Endothelial cell of umbilical vein (primary cell): ENCODE measurements around the gene ARHGEF10L. TPM values are rescaled to one million over a fixed set of nuclear protein-coding genes. Genes with fewer than 3 reads are reported as not detected.

Source experiments
- BruUV-seq: library from RNA; stranded (reverse); fragments of 400-500 nt; replicated peaks from 2 replicates; lab custom pipeline; 2021; lab: Mats Ljungman, UMichigan
- CTCF ChIA-PET: fragments of 300-600, 350-600 bp; sonication (Branson Sonifier 250); formaldehyde crosslinking; loops from one replicate; lab custom pipeline; 2021; ENCODE audit warnings: antibody characterized with exemption, inconsistent platforms; lab: Charles Lee
- POLR2A ChIA-PET: fragments of 300-600, 350-600 bp; sonication (Branson Sonifier 250); formaldehyde crosslinking; loops from one replicate; lab custom pipeline; 2021; ENCODE audit warnings: antibody characterized with exemption, inconsistent platforms; lab: Charles Lee
- DNase-seq: peaks from one replicate; pipeline ENCODE4 v3.0.0-alpha.2; 2011; ENCODE audit warnings: low read depth, low spot score
- FAIRE-seq: peaks from 2 replicates; lab custom pipeline; 2011; peaks lifted over from hg19 to GRCh38; lab: Jason Lieb, UNC
- H2AFZ ChIP-seq: 2 replicates; pipeline ENCODE4 v1.6.0; 2012; ENCODE audit warnings: low read depth, low read length, control low read depth, inconsistent platforms
- H3K27ac ChIP-seq: 2 replicates; pipeline ENCODE4 v1.5.1; 2011; ENCODE audit warnings: low read depth, mild to moderate bottlenecking, control low read depth, low read length, moderate library complexity; ENCODE audit not compliant: insufficient read depth
- H3K27me3 ChIP-seq, 2 experiments: 2 replicates each; pipeline versions ENCODE4 v1.6.0 to v1.6.1; 2011; ENCODE audit warnings: low read length in 2 of 2, mixed read lengths in 1 of 2; ENCODE audit not compliant: control insufficient read depth in 2 of 2, insufficient read depth in 2 of 2
- H3K36me3 ChIP-seq, 2 experiments: 2 replicates in 1 of 2; 3 replicates in 1 of 2; pipeline ENCODE4 v1.5.1; 2011; ENCODE audit warnings: low read length in 2 of 2, mild to moderate bottlenecking in 1 of 2, moderate library complexity in 1 of 2; ENCODE audit not compliant: control insufficient read depth in 2 of 2, insufficient read depth in 2 of 2; ENCODE audit errors: extremely low read depth in 1 of 2
- H3K4me1 ChIP-seq: 3 replicates; pipeline ENCODE4 v1.5.1; 2011; ENCODE audit warnings: mild to moderate bottlenecking, low read length; ENCODE audit not compliant: control insufficient read depth, insufficient read depth; ENCODE audit errors: extremely low read depth
- H3K4me2 ChIP-seq: 2 replicates; pipeline ENCODE4 v1.6.1; 2011; ENCODE audit warnings: low read length, control low read depth, mixed read lengths; ENCODE audit not compliant: insufficient read depth
- H3K4me3 ChIP-seq, 3 experiments: fragments of 200-600 bp in 1 of 3; sonication (generic), shearing (Covaris generic) in 1 of 3; replicated peaks in 1 of 3; 2 replicates each; pipeline ENCODE4 v1.5.1; 2011 to 2016; ENCODE audit warnings: control low read depth in 3 of 3, low read length in 3 of 3, mild to moderate bottlenecking in 2 of 3, inconsistent platforms in 1 of 3, low read depth in 1 of 3, moderate library complexity in 1 of 3; ENCODE audit not compliant: insufficient read depth in 1 of 3
- H3K79me2 ChIP-seq: 2 replicates; pipeline ENCODE4 v1.6.0; 2012; ENCODE audit warnings: low read length, inconsistent platforms; ENCODE audit not compliant: control insufficient read depth, insufficient read depth
- H3K9ac ChIP-seq: replicated peaks from 2 replicates; pipeline ENCODE3; 2011; ENCODE audit warnings: low read length, control low read depth; ENCODE audit not compliant: insufficient read depth; ENCODE audit errors: extremely low read depth
- H3K9me1 ChIP-seq: replicated peaks from 3 replicates; pipeline ENCODE4 v1.6.0; 2011; ENCODE audit warnings: mild to moderate bottlenecking, low read length; ENCODE audit not compliant: control insufficient read depth, insufficient read depth; ENCODE audit errors: extremely low read depth
- H3K9me3 ChIP-seq: replicated peaks from 2 replicates; pipeline ENCODE4 v1.5.1; 2012; ENCODE audit warnings: low read length, inconsistent platforms; ENCODE audit not compliant: control insufficient read depth, insufficient read depth
- H4K20me1 ChIP-seq: replicated peaks from 2 replicates; pipeline ENCODE3; 2011; ENCODE audit warnings: mild to moderate bottlenecking, low read length; ENCODE audit not compliant: control insufficient read depth, insufficient read depth; ENCODE audit errors: extremely low read depth
- CTCF ChIP-seq, 2 donors: IDR thresholded peaks; 1 replicate in 1 of 2; 2 replicates in 1 of 2; pipeline ENCODE4 v1.5.1; 2011; ENCODE audit warnings: low read length in 2 of 2, mild to moderate bottlenecking in 2 of 2, moderate library complexity in 2 of 2, control low read depth in 1 of 2, inconsistent platforms in 1 of 2, low read depth in 1 of 2; ENCODE audit not compliant: insufficient read depth in 1 of 2; ENCODE audit errors: extremely low read depth in 1 of 2
- EZH2 ChIP-seq: IDR thresholded peaks from 2 replicates; pipeline ENCODE4 v1.6.1; 2012; ENCODE audit warnings: borderline replicate concordance, low read depth, mild to moderate bottlenecking, moderate library complexity, low read length, inconsistent platforms; ENCODE audit not compliant: severe bottlenecking
- FOS ChIP-seq: IDR thresholded peaks from 2 replicates; pipeline ENCODE4 v1.6.1; 2011; ENCODE audit warnings: mild to moderate bottlenecking, low read length, moderate library complexity, borderline replicate concordance; ENCODE audit not compliant: insufficient read depth
- GATA2 ChIP-seq: IDR thresholded peaks from 2 replicates; pipeline ENCODE4 v1.7.0; 2011; ENCODE audit warnings: low read depth, mild to moderate bottlenecking, moderate library complexity, mixed read lengths, low read length; ENCODE audit not compliant: insufficient read length, insufficient read depth
- JUN ChIP-seq: IDR thresholded peaks from 2 replicates; pipeline ENCODE4 v1.6.1; 2011; ENCODE audit warnings: borderline replicate concordance, low read depth; ENCODE audit not compliant: insufficient read length, insufficient read depth
- MAX ChIP-seq: IDR thresholded peaks from 2 replicates; pipeline ENCODE4 v1.6.1; 2011; ENCODE audit not compliant: insufficient read depth, insufficient read length
- MYC ChIP-seq: IDR thresholded peaks from one replicate; pipeline ENCODE4 v1.6.1; 2011; ENCODE audit warnings: mild to moderate bottlenecking, low read depth, low read length
- POLR2A ChIP-seq: IDR thresholded peaks from 2 replicates; pipeline ENCODE4 v1.6.1; 2012; ENCODE audit warnings: low read depth, mild to moderate bottlenecking, control low read depth, low read length
- POLR2AphosphoS5 ChIP-seq: IDR thresholded peaks from 2 replicates; pipeline ENCODE4 v1.6.1; 2012; ENCODE audit warnings: low read depth, mild to moderate bottlenecking, control low read depth, low read length, moderate library complexity; ENCODE audit not compliant: insufficient read depth
- dilution Hi-C: fragments of 300-500 bp; cut with MboI; formaldehyde crosslinking; loops from one replicate; pipeline ENCODE4 v1.15.0; 2019; ENCODE audit warnings: low sequenced_read_pairs; ENCODE audit not compliant: extremely low pct_ligation_motif_present
- intact Hi-C: fragments of 100-400 bp; cut with micrococcal nuclease; formaldehyde crosslinking; loops from one replicate; pipeline ENCODE4 v1.10.0; 2022
- polyA plus RNA-seq, 4 experiments: library from polyadenylated mRNA; depleted of rRNA in 3 of 4; stranded (reverse) in 3 of 4; unstranded in 1 of 4; fragments of >200 nt; gene quantifications; 2 replicates each; pipeline versions ENCODE4 v1.2.1 to v1.2.3, GENCODE V29; 2011 to 2012; ENCODE audit warnings: missing spikeins in 1 of 4
- total RNA-seq: library from RNA; stranded (reverse); gene quantifications from 2 replicates; pipeline ENCODE4 v1.2.3, GENCODE V29; 2021

ARHGEF10L gene
- total and polyA plus RNA-seq, 2 donors (not counting 3 experiments of a cell fraction or from before 2014, with no cell fraction given), result 1.9 to 5.2 TPM

GRCh38 chr1:17572264-17572985, 32.9 kb downstream of the ARHGEF10L start:
- dilution Hi-C loops, result no loop called here
- Histone ChIP-seq H3K27me3 (no peaks in the 10 kb centered on the region), H4K20me1 (no peaks in the 10 kb centered on the region), H3K36me3 (no peaks in the 10 kb centered on the region), H3K79me2 (no peaks in the 10 kb centered on the region), H3K4me2 (no peak overlapping the region), H3K27ac (no peak overlapping the region), H3K4me1 (no peaks in the 10 kb centered on the region), H3K9ac (no peak overlapping the region), H2AFZ (no peak overlapping the region), H3K9me1 (no peaks in the 10 kb centered on the region), H3K4me3 (no peak overlapping the region), H3K9me3 (no peaks in the 10 kb centered on the region)
- CTCF ChIA-PET, result interaction anchor here (0.7 to 1.1 kb wide), 3 partner anchors 34 to 1008 kb away, joined by 3 to 4 read pairs (median 3); no protein-coding TSS in a partner anchor
- BruUV-seq, result no TSS peak
- DNase-seq (no peak), FAIRE-seq (no peak)
- no peak for TF ChIP-seq MAX
- TF ChIP-seq GATA2, result no peak
- TF ChIP-seq EZH2, result no peak
- TF ChIP-seq MYC, result no peak
- intact Hi-C loops, result no loop called here
- POLR2A ChIA-PET, result no interaction called here

- H3K27me3 ChIP-seq, result no peaks in the 10 kb centered on the region
- no peak overlapping the region for H3K4me2 ChIP-seq
- no peaks in the 10 kb centered on the region for H3K9me1 ChIP-seq
- dilution Hi-C loops, result no loop called here
- BruUV-seq, result no TSS peak
- H3K9me3 ChIP-seq, result no peaks in the 10 kb centered on the region
- no peak overlapping the region for H3K9ac ChIP-seq
- H3K4me3 ChIP-seq, result no peak overlapping the region
- FAIRE-seq (no peak), DNase-seq (no peak)
- POLR2A ChIA-PET, result no interaction called here
- no peaks in the 10 kb centered on the region for H3K4me1 ChIP-seq
- TF ChIP-seq MYC (no peak), JUN (no peak), POLR2AphosphoS5 (no peak), EZH2 (no peak), MAX (no peak), POLR2A (no peak), CTCF (IDR thresholded peaks at IDR 0.05; ENCODE audit: extremely low read depth in 1 of 2, insufficient read depth in 1 of 2, low read depth in 1 of 2, low read length in 2 of 2) (no peak), GATA2 (no peak), FOS (no peak)
- H2AFZ ChIP-seq, result no peak overlapping the region
- no peaks in the 10 kb centered on the region for H3K79me2 ChIP-seq
- H3K36me3 ChIP-seq, result no peaks in the 10 kb centered on the region
- CTCF ChIA-PET, result interaction anchor here (1.0 to 2.4 kb wide), 5 partner anchors 9 to 1007 kb away, joined by 3 to 12 read pairs (median 4); no protein-coding TSS in a partner anchor
- no peaks in the 10 kb centered on the region for H4K20me1 ChIP-seq
- H3K27ac ChIP-seq, result no peak overlapping the region
- intact Hi-C loops, result no loop called here
These were observed 34.1 kb downstream of the ARHGEF10L start for GRCh38 chr1:17573518-17574041.
